HepG2 (cell line): ENCODE data around the gene PSMD1. TPM values are rescaled to one million over a fixed set of nuclear protein-coding genes. Genes with fewer than 3 reads are reported as not detected.

Source experiments
- ATF3 ChIP-seq: sonication (generic); formaldehyde crosslinking; IDR thresholded peaks from 2 replicates; pipeline ENCODE4 v1.4.0; 2020; ENCODE audit warnings: missing genetic modification reagents
- CBX5 ChIP-seq: sonication (generic); formaldehyde crosslinking; IDR thresholded peaks from 2 replicates; pipeline ENCODE4 v1.4.0; 2020; ENCODE audit warnings: missing genetic modification reagents, borderline replicate concordance
- FOXC1 ChIP-seq: sonication (generic); formaldehyde crosslinking; IDR thresholded peaks from 2 replicates; pipeline ENCODE4 v1.8.0; 2022; ENCODE audit warnings: mild to moderate bottlenecking, missing genetic modification reagents, borderline replicate concordance
- GABPA ChIP-seq, 2 experiments: IDR thresholded peaks; 2 replicates each; pipeline ENCODE4 v1.6.1; 2011 to 2016; ENCODE audit warnings: low read depth in 2 of 2, low read length in 1 of 2, missing biosample characterization in 1 of 2, missing genetic modification characterization in 1 of 2
- MATR3 ChIP-seq: sonication (generic); formaldehyde crosslinking; IDR thresholded peaks from 2 replicates; pipeline ENCODE4 v1.4.0; 2020; ENCODE audit warnings: missing genetic modification reagents
- MED13 ChIP-seq: sonication (generic); formaldehyde crosslinking; IDR thresholded peaks from 2 replicates; pipeline ENCODE4 v1.5.0; 2020; ENCODE audit warnings: missing genetic modification reagents
- NFYC ChIP-seq: IDR thresholded peaks from 2 replicates; pipeline ENCODE4 v1.6.1; 2016; ENCODE audit warnings: missing genetic modification reagents, missing compliant biosample characterization
- PRMT3 ChIP-seq: sonication (generic); formaldehyde crosslinking; IDR thresholded peaks from 2 replicates; pipeline ENCODE4 v1.8.1; 2022; ENCODE audit warnings: low read depth, mild to moderate bottlenecking, moderate library complexity, missing genetic modification reagents, borderline replicate concordance
- REXO4 ChIP-seq: sonication (generic); formaldehyde crosslinking; IDR thresholded peaks from 2 replicates; pipeline ENCODE4 v1.8.0; 2022; ENCODE audit warnings: missing genetic modification reagents, mild to moderate bottlenecking, borderline replicate concordance
- TAF15 ChIP-seq: fragments of 200-400 bp; formaldehyde crosslinking; IDR thresholded peaks from one replicate; pipeline ENCODE4 v1.6.1; 2018; ENCODE audit warnings: mild to moderate bottlenecking, low read depth, low read length; ENCODE audit not compliant: poor library complexity, severe bottlenecking
- TBX3 ChIP-seq: fragments of 450-650 bp; IDR thresholded peaks from 2 replicates; pipeline ENCODE4 v1.6.1; 2017; ENCODE audit warnings: antibody characterized with exemption, mild to moderate bottlenecking, inconsistent platforms, borderline replicate concordance
- ZBTB10 ChIP-seq: sonication (generic); formaldehyde crosslinking; IDR thresholded peaks from 2 replicates; pipeline ENCODE4 v1.4.0; 2020; ENCODE audit warnings: missing genetic modification reagents, borderline replicate concordance
- ZFY ChIP-seq: sonication (generic); formaldehyde crosslinking; IDR thresholded peaks from 2 replicates; pipeline ENCODE4 v1.4.0; 2020; ENCODE audit warnings: missing genetic modification reagents
- ZNF138 ChIP-seq: sonication (generic); formaldehyde crosslinking; IDR thresholded peaks from 2 replicates; pipeline ENCODE4 v1.5.0; 2020; ENCODE audit warnings: mild to moderate bottlenecking, low read depth, missing genetic modification reagents
- ZNF18 ChIP-seq: sonication (generic); formaldehyde crosslinking; IDR thresholded peaks from 2 replicates; pipeline ENCODE4 v1.8.0; 2022; ENCODE audit warnings: mild to moderate bottlenecking, missing genetic modification reagents; ENCODE audit not compliant: insufficient replicate concordance
- ZNF24 ChIP-seq: fragments of 450-650 bp; IDR thresholded peaks from 2 replicates; pipeline ENCODE4 v1.6.1; 2017; ENCODE audit warnings: antibody characterized with exemption, mild to moderate bottlenecking
- ZNF343 ChIP-seq: sonication (generic); formaldehyde crosslinking; IDR thresholded peaks from 2 replicates; pipeline ENCODE4 v1.4.0; 2020; ENCODE audit warnings: mild to moderate bottlenecking, missing genetic modification reagents
- ZNF362 ChIP-seq: sonication (generic); formaldehyde crosslinking; IDR thresholded peaks from 2 replicates; pipeline ENCODE4 v1.4.0; 2020; ENCODE audit warnings: missing genetic modification reagents, mild to moderate bottlenecking, borderline replicate concordance
- ZNF7 ChIP-seq: IDR thresholded peaks from 2 replicates; pipeline ENCODE4 v1.6.1; 2016; ENCODE audit warnings: missing biosample characterization, missing genetic modification reagents
- ZNF839 ChIP-seq: sonication (generic); formaldehyde crosslinking; IDR thresholded peaks from 2 replicates; pipeline ENCODE4 v1.4.0; 2020; ENCODE audit warnings: missing genetic modification reagents, mild to moderate bottlenecking, borderline replicate concordance
- polyA plus RNA-seq, 8 experiments: library from polyadenylated mRNA; depleted of rRNA in 3 of 8; stranded (reverse) in 7 of 8; unstranded in 1 of 8; fragments of >200 nt; fragmentation: Illumina TruSeq in 4 of 8; extraction: Trizol in 4 of 8; gene quantifications; 2 replicates each; pipeline versions ENCODE4 v1.2.1 to v1.2.3, GENCODE V29; 2011 to 2016; ENCODE audit warnings: low read depth in 4 of 8, missing spikeins in 1 of 8, mixed read lengths in 1 of 8; ENCODE audit not compliant: insufficient read depth in 1 of 8
- total RNA-seq, 5 experiments: library from RNA; depleted of rRNA; stranded (reverse); fragments of >200 nt; fragmentation: Illumina TruSeq; extraction: Trizol; gene quantifications; 2 replicates each; pipeline ENCODE4 v1.2.3, GENCODE V29; 2016; ENCODE audit warnings: low read depth in 1 of 5
- TF ChIP-seq, protein P1 (sequence below): sonication (generic); formaldehyde crosslinking; IDR thresholded peaks from 2 replicates; pipeline ENCODE4 v1.5.0; 2020; ENCODE audit warnings: mild to moderate bottlenecking, missing genetic modification reagents

Gene PSMD1
- total and polyA plus RNA-seq, 2 of the 13 experiments (the other 11 are each of a cell fraction or from before 2014, with no cell fraction given): 136 to 191 TPM

DNA sequence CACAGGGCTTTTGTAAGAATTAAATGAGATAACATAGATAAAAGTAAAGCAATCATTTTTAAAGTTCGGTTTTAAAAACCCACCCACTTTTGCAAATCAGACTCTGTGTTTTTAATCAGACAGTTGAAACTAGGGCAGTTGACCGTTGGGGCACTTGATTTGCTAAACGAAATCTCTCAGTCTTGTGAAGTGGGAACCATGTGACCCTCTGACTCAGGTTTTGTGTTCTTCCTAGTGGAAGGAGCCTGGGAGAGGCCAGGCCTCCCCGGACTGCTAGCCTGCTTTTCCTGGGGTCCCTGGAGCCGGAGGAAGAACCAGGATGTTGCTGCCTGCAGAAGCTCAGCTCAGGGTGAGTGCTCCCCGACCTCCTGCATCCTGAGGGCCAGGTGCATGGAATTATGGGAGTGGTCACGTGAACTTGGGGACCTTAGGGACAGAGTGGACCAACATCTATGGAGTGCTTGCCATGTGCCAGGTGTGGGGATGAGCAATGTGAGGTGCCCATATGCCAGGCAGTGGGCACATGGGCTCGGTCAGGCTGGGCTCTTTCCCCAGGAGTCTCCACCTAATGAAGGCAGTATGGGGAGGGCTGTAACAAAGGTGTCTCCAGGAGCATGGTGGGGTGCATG is 15.5 kb upstream of the PSMD1 start (continued):
- no peak for TF ChIP-seq ZBTB10 (CRISPR knock-in tag)
- TF ChIP-seq ZNF839 (CRISPR knock-in tag): no peak
- TF ChIP-seq ZNF7 (CRISPR knock-in tag): no peak
- no peak for TF ChIP-seq PRMT3 (CRISPR knock-in tag)
- no peak for TF ChIP-seq GABPA (IDR thresholded peaks at IDR 0.05; ENCODE audit: low read depth, low read length)
- TF ChIP-seq GABPA (CRISPR knock-in tag; IDR thresholded peaks at IDR 0.05; ENCODE audit: low read depth): no peak
- TF ChIP-seq REXO4: no peak
- no peak for TF ChIP-seq ZNF362 (CRISPR knock-in tag)
- TF ChIP-seq TAF15: no peak
- TF ChIP-seq FOXC1 (CRISPR knock-in tag): no peak
- no peak for TF ChIP-seq ZNF138
- TF ChIP-seq, protein P1, sequence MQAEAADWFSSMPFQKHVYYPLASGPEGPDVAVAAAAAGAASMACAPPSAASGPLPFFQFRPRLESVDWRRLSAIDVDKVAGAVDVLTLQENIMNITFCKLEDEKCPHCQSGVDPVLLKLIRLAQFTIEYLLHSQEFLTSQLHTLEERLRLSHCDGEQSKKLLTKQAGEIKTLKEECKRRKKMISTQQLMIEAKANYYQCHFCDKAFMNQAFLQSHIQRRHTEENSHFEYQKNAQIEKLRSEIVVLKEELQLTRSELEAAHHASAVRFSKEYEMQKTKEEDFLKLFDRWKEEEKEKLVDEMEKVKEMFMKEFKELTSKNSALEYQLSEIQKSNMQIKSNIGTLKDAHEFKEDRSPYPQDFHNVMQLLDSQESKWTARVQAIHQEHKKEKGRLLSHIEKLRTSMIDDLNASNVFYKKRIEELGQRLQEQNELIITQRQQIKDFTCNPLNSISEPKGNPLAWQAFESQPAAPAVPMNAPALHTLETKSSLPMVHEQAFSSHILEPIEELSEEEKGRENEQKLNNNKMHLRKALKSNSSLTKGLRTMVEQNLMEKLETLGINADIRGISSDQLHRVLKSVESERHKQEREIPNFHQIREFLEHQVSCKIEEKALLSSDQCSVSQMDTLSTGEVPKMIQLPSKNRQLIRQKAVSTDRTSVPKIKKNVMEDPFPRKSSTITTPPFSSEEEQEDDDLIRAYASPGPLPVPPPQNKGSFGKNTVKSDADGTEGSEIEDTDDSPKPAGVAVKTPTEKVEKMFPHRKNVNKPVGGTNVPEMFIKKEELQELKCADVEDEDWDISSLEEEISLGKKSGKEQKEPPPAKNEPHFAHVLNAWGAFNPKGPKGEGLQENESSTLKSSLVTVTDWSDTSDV (CRISPR knock-in tag): no peak
- no peak for TF ChIP-seq TBX3
- no peak for TF ChIP-seq CBX5 (CRISPR knock-in tag)
- TF ChIP-seq ATF3 (CRISPR knock-in tag): no peak
- no peak for TF ChIP-seq MED13 (CRISPR knock-in tag)
- TF ChIP-seq ZNF24: no peak
- TF ChIP-seq NFYC: no peak
- TF ChIP-seq ZNF343: no peak
- no peak for TF ChIP-seq MATR3 (CRISPR knock-in tag)
- no peak for TF ChIP-seq ZNF18 (CRISPR knock-in tag)
- 0 out of 2 replicates have a peak, but pooled peaks have one; percentile 8 for TF ChIP-seq ZFY (CRISPR knock-in tag)
